ENCODE measurements around the gene PEMT. TPM values are rescaled to one million over a fixed set of nuclear protein-coding genes. Genes with fewer than 3 reads are reported as not detected.

PEMT gene
- total and polyA plus RNA-seq, 2 donors (not counting 1 experiment from before 2014, with no cell fraction given), result 10.7 to 20.3 TPM

DNA sequence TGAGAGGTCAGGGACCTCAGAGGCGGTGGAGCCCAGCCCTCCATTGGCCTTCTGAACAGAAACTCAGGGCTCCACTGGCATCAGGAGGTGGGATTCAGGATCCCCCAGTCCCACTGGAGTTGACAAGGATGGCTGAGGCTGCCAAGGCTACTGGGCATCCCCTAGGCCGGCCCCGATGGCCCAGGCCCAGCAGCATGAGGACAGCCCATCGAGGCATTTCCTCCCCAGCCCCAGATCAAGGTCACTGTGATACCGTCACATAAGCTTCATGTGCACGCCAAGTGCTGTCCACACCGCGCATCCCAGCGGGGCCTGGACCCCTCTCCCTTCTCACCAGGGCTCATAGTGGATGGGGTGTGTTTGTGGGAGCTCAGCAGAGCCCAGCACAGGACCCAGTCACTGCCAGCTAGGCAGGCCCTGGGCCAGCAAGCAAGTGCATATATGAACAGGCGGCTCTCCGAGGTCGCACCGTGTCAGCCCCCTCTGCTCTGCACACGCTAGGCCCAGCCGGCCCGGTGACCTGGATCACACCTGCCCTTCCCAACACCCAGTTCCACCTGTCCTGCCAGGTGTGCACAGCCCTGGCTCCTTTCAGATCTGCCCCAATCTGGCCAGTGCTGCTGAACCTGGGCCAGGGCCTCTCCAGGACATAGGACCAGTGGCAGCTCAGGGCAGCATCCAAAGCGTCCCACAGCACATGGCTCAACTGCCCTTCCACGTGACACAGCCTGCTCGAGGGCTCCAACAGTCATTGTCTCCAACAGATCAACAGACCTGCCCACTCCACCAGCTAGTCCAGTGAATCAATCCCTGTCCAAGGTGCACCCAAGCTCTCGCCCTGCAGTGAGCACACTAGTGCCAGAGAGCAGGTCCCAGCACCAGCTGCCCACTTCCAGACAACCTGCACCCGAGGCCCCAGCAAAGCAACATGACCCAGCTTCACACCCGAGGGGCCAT, 62.5 kb downstream of the PEMT start:
- DNase-seq, result no peak
- Histone ChIP-seq H3K27ac (ENCODE audit: low read length in 2 of 2) (no peak overlapping the region), H2AFZ (ENCODE audit: insufficient read depth, low read depth, low read length, poor library complexity, severe bottlenecking) (no peak overlapping the region), H3K4me3 (ENCODE audit: control extremely low read depth in 1 of 5, extremely low read depth in 1 of 5, insufficient read depth in 1 of 5, low read depth in 2 of 5, low read length in 4 of 5) (no peak overlapping the region), H3K36me3 (replicated peaks in 1 of 2; ENCODE audit: control extremely low read depth in 1 of 2, control insufficient read depth in 1 of 2, extremely low read depth in 1 of 2, insufficient read depth in 2 of 2, low read length in 1 of 2) (no peaks in the 10 kb centered on the region), H3K9ac (ENCODE audit: low read length) (no peak overlapping the region), H3K9me3 (ENCODE audit: control extremely low read depth in 1 of 3, control insufficient read depth in 2 of 3, insufficient read depth in 1 of 3, low read length in 2 of 3) (no peaks in the 10 kb centered on the region), H3K79me2 (ENCODE audit: control insufficient read depth, insufficient read depth, low read length) (peaks cover 7% of the 10 kb centered on the region), H4K20me1 (ENCODE audit: control insufficient read depth, insufficient read depth, low read length, poor library complexity, severe bottlenecking) (no peaks in the 10 kb centered on the region), H3K27me3 (replicated peaks in 1 of 4; ENCODE audit: control extremely low read depth in 1 of 4, control insufficient read depth in 3 of 4, insufficient read depth in 4 of 4, low read length in 3 of 4) (no peaks in the 10 kb centered on the region), H3K4me2 (replicated peaks; ENCODE audit: low read depth, low read length, poor library complexity, severe bottlenecking) (no peak overlapping the region), H3K4me1 (ENCODE audit: control insufficient read depth in 2 of 2, insufficient read depth in 2 of 2, low read length in 2 of 2) (no peaks in the 10 kb centered on the region)
- no peak for TF ChIP-seq EZH2 (IDR thresholded peaks at IDR 0.05; ENCODE audit: borderline replicate concordance, insufficient read depth, low read depth, low read length, poor library complexity, severe bottlenecking)
- TF ChIP-seq, protein P1, sequence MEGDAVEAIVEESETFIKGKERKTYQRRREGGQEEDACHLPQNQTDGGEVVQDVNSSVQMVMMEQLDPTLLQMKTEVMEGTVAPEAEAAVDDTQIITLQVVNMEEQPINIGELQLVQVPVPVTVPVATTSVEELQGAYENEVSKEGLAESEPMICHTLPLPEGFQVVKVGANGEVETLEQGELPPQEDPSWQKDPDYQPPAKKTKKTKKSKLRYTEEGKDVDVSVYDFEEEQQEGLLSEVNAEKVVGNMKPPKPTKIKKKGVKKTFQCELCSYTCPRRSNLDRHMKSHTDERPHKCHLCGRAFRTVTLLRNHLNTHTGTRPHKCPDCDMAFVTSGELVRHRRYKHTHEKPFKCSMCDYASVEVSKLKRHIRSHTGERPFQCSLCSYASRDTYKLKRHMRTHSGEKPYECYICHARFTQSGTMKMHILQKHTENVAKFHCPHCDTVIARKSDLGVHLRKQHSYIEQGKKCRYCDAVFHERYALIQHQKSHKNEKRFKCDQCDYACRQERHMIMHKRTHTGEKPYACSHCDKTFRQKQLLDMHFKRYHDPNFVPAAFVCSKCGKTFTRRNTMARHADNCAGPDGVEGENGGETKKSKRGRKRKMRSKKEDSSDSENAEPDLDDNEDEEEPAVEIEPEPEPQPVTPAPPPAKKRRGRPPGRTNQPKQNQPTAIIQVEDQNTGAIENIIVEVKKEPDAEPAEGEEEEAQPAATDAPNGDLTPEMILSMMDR (IDR thresholded peaks at IDR 0.05), result no peak
- H3K4me1 Mint-ChIP-seq, result no peaks in the 10 kb centered on the region
- H3K27ac Mint-ChIP-seq, result no peak overlapping the region
- ATAC-seq (ENCODE audit: low read depth), result no peak
- intact Hi-C loops (cut with micrococcal nuclease), result no loop called here
- WGBS (ENCODE audit: insufficient coverage), result 93% methylated on average over 17 of the region's 22 CpGs
- no peak overlapping the region for H3K4me3 Mint-ChIP-seq
- CTCF ChIA-PET, result interaction anchor here (1.1 kb wide), 1 partner anchor 32 kb away, joined by 3 read pairs; no protein-coding TSS in a partner anchor
- no peaks in the 10 kb centered on the region for H3K27me3 Mint-ChIP-seq
- no peaks in the 10 kb centered on the region for H3K9me3 Mint-ChIP-seq (ENCODE audit: insufficient read depth)
- POLR2A ChIA-PET, result no interaction called here

DNA sequence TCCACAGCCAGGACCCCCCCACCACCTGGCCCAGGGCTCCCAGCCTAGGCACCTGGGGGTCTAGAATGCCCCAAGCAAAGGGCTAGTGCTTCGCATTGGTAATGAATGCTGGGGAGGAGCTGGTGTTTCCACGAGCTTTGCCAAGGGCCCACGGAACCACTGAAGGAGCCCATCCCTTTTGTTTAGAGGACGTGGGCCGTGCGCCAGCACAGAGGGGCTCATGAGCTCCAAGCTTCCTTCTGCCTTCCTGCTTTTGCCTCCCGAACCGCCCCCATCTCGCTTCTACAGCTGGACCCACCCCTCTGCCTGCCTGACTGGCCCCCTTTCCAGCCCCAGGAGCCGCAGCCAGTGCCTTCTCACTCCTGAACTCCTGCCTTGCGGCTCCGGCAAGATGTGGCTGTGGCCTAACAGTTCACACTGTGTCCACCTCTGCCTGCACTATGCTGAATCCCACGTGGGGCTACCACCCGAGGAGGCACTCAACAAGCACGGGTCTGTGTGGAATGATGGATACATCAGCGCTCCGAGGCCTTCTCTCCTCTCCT, 63.5 kb downstream of the PEMT start:
- H3K27ac Mint-ChIP-seq, result no peak overlapping the region

More for the DNA sequence above, 63.5 kb downstream of the PEMT start:
- intact Hi-C loops (cut with micrococcal nuclease), result no loop called here
- H3K36me3 ChIP-seq (replicated peaks in 1 of 2; ENCODE audit: control extremely low read depth in 1 of 2, control insufficient read depth in 1 of 2, extremely low read depth in 1 of 2, insufficient read depth in 2 of 2, low read length in 1 of 2), result no peaks in the 10 kb centered on the region
- ChIA-PET POLR2A (no interaction called here), CTCF (no interaction called here)
- no peak overlapping the region for H3K4me3 ChIP-seq (ENCODE audit: control extremely low read depth in 1 of 5, extremely low read depth in 1 of 5, insufficient read depth in 1 of 5, low read depth in 2 of 5, low read length in 4 of 5)
- no peak overlapping the region for H2AFZ ChIP-seq (ENCODE audit: insufficient read depth, low read depth, low read length, poor library complexity, severe bottlenecking)
- H3K27ac ChIP-seq (ENCODE audit: low read length in 2 of 2), result no peak overlapping the region
- DNase-seq, result no peak
- Mint-ChIP-seq H3K9me3 (ENCODE audit: insufficient read depth) (no peaks in the 10 kb centered on the region), H3K27me3 (no peaks in the 10 kb centered on the region), H3K4me1 (no peaks in the 10 kb centered on the region), H3K4me3 (no peak overlapping the region)
- H3K79me2 ChIP-seq (ENCODE audit: control insufficient read depth, insufficient read depth, low read length), result peaks cover 7% of the 10 kb centered on the region
- no peaks in the 10 kb centered on the region for H3K27me3 ChIP-seq (replicated peaks in 1 of 4; ENCODE audit: control extremely low read depth in 1 of 4, control insufficient read depth in 3 of 4, insufficient read depth in 4 of 4, low read length in 3 of 4)
- H3K4me2 ChIP-seq (replicated peaks; ENCODE audit: low read depth, low read length, poor library complexity, severe bottlenecking), result no peak overlapping the region
- TF ChIP-seq EZH2 (IDR thresholded peaks at IDR 0.05; ENCODE audit: borderline replicate concordance, insufficient read depth, low read depth, low read length, poor library complexity, severe bottlenecking), result no peak
- TF ChIP-seq, protein P1 (IDR thresholded peaks at IDR 0.05), result no peak
- ATAC-seq (ENCODE audit: low read depth), result no peak
- 93% methylated on average over 16 of the region's 17 CpGs for WGBS (ENCODE audit: insufficient coverage)
- no peak overlapping the region for H3K9ac ChIP-seq (ENCODE audit: low read length)
- H3K9me3 ChIP-seq (ENCODE audit: control extremely low read depth in 1 of 3, control insufficient read depth in 2 of 3, insufficient read depth in 1 of 3, low read length in 2 of 3), result no peaks in the 10 kb centered on the region
- H3K4me1 ChIP-seq (ENCODE audit: control insufficient read depth in 2 of 2, insufficient read depth in 2 of 2, low read length in 2 of 2), result no peaks in the 10 kb centered on the region
- H4K20me1 ChIP-seq (ENCODE audit: control insufficient read depth, insufficient read depth, low read length, poor library complexity, severe bottlenecking), result no peaks in the 10 kb centered on the region
